Measurements from ENCODE around the gene SERPINE3.

SERPINE3 gene

DNA sequence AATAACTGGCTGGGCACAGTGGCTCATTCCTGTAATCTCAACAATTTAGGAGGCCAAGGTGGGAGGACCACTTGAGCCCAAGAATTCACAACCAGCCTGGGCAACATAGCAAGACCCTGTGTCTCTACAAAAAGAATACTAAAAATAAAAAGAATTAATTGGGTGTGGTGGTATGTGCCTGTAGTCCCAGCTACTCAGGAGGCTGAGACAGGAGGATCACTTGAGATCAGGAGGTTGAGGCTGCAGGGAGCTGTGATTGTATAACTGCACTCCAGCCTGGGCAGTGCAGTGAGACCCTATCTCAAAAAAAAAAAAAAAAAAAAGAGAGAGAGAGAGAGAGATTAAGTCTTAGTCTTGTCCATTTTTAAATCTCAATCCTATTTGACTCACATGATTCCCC lies 35.6 kb upstream of the SERPINE3 start (continued):
- TF ChIP-seq, protein P1, sequence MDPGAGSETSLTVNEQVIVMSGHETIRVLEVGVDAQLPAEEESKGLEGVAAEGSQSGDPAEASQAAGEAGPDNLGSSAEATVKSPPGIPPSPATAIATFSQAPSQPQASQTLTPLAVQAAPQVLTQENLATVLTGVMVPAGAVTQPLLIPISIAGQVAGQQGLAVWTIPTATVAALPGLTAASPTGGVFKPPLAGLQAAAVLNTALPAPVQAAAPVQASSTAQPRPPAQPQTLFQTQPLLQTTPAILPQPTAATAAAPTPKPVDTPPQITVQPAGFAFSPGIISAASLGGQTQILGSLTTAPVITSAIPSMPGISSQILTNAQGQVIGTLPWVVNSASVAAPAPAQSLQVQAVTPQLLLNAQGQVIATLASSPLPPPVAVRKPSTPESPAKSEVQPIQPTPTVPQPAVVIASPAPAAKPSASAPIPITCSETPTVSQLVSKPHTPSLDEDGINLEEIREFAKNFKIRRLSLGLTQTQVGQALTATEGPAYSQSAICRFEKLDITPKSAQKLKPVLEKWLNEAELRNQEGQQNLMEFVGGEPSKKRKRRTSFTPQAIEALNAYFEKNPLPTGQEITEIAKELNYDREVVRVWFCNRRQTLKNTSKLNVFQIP (CRISPR knock-in tag; IDR thresholded peaks at IDR 0.05; ENCODE audit: borderline replicate concordance, low read depth) = no peak
- no peak for TF ChIP-seq ESRRG (CRISPR knock-in tag; IDR thresholded peaks at IDR 0.05)

DNA sequence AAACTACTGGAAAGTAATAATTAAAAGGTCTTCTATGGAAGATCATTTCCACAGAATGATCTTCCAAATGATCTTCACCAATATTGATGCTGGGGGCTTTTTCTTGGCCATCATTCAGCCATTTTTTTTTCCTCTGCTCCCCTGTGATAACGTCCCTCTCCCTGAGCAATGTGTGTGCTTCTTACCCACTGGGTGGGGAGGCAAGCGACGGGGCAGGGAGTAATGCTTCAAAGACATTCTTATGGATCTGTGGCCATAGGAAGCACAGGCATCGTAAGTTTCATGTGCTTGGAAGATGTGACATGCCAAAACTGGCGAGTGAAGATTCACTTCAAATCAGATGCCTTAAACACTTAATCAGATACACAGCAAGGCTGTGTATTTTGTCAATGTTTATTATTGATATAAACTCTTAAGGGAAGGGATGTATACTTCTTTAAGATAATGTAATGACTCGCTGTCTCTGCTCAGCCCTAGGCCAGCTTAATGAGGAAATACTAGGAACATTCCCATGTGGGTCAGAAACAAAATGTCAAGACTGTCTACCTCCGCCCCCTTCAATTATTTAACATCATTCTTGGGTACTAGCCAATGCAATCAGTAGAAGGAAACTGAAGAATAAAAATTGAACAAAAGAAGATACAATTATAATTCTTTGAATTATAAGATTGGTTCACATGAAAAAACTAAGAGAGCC lies 34.1 kb upstream of the SERPINE3 start:
- no peak for TF ChIP-seq ARNTL (CRISPR knock-in tag; IDR thresholded peaks at IDR 0.05; ENCODE audit: borderline replicate concordance, low read depth)
- TF ChIP-seq GLIS3 (CRISPR knock-in tag; IDR thresholded peaks at IDR 0.05) = no peak
- TF ChIP-seq, protein P2, sequence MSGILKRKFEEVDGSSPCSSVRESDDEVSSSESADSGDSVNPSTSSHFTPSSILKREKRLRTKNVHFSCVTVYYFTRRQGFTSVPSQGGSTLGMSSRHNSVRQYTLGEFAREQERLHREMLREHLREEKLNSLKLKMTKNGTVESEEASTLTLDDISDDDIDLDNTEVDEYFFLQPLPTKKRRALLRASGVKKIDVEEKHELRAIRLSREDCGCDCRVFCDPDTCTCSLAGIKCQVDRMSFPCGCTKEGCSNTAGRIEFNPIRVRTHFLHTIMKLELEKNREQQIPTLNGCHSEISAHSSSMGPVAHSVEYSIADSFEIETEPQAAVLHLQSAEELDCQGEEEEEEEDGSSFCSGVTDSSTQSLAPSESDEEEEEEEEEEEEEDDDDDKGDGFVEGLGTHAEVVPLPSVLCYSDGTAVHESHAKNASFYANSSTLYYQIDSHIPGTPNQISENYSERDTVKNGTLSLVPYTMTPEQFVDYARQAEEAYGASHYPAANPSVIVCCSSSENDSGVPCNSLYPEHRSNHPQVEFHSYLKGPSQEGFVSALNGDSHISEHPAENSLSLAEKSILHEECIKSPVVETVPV (CRISPR knock-in tag; IDR thresholded peaks at IDR 0.05) = no peak
- TF ChIP-seq ESRRG (CRISPR knock-in tag; IDR thresholded peaks at IDR 0.05) = no peak
- TF ChIP-seq ZNF70 (CRISPR knock-in tag; IDR thresholded peaks at IDR 0.05) = no peak
- no peak for TF ChIP-seq ZNF8 (CRISPR knock-in tag; IDR thresholded peaks at IDR 0.05)
- TF ChIP-seq TOX (CRISPR knock-in tag; IDR thresholded peaks at IDR 0.05; ENCODE audit: borderline replicate concordance) = no peak
- no peak for TF ChIP-seq BACH2 (CRISPR knock-in tag; IDR thresholded peaks at IDR 0.05; ENCODE audit: borderline replicate concordance)
- no peak for TF ChIP-seq ZC3H10 (CRISPR knock-in tag; IDR thresholded peaks at IDR 0.05)
- TF ChIP-seq ISL1 (CRISPR knock-in tag; IDR thresholded peaks at IDR 0.05) = no peak
- TF ChIP-seq OSR1 (CRISPR knock-in tag; IDR thresholded peaks at IDR 0.05) = no peak
- TF ChIP-seq CSDC2 (CRISPR knock-in tag; IDR thresholded peaks at IDR 0.05) = no peak
- TF ChIP-seq, protein P3, sequence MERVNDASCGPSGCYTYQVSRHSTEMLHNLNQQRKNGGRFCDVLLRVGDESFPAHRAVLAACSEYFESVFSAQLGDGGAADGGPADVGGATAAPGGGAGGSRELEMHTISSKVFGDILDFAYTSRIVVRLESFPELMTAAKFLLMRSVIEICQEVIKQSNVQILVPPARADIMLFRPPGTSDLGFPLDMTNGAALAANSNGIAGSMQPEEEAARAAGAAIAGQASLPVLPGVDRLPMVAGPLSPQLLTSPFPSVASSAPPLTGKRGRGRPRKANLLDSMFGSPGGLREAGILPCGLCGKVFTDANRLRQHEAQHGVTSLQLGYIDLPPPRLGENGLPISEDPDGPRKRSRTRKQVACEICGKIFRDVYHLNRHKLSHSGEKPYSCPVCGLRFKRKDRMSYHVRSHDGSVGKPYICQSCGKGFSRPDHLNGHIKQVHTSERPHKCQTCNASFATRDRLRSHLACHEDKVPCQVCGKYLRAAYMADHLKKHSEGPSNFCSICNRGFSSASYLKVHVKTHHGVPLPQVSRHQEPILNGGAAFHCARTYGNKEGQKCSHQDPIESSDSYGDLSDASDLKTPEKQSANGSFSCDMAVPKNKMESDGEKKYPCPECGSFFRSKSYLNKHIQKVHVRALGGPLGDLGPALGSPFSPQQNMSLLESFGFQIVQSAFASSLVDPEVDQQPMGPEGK (CRISPR knock-in tag; IDR thresholded peaks at IDR 0.05; ENCODE audit: borderline replicate concordance) = no peak
- TF ChIP-seq, protein P4, sequence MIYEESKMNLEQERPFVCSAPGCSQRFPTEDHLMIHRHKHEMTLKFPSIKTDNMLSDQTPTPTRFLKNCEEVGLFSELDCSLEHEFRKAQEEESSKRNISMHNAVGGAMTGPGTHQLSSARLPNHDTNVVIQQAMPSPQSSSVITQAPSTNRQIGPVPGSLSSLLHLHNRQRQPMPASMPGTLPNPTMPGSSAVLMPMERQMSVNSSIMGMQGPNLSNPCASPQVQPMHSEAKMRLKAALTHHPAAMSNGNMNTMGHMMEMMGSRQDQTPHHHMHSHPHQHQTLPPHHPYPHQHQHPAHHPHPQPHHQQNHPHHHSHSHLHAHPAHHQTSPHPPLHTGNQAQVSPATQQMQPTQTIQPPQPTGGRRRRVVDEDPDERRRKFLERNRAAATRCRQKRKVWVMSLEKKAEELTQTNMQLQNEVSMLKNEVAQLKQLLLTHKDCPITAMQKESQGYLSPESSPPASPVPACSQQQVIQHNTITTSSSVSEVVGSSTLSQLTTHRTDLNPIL (CRISPR knock-in tag; IDR thresholded peaks at IDR 0.05; ENCODE audit: low read depth) = no peak
- TF ChIP-seq, protein P1 (CRISPR knock-in tag; IDR thresholded peaks at IDR 0.05; ENCODE audit: borderline replicate concordance, low read depth) = no peak
- TF ChIP-seq PPARA (CRISPR knock-in tag; IDR thresholded peaks at IDR 0.05; ENCODE audit: borderline replicate concordance) = no peak
- no peak for ATAC-seq

DNA sequence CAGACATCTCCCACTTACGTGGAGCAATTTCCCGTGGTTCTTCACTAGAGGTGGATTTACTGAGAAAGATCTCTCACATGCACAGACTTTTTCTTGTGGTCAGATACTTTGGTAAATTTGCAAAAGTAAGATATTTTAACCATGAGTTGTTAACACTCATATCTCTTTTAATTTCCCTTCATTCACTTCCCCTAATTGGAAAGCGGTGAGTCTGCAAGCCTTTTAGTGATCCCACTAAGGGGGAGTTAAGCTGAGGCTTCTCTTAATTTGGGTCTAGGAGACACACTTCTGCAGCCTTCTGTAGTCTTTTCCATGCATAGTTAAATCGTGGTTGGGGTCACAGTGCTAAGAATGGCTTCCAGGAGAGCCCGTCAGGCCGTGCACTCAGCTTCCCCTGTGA lies 30.7 kb upstream of the SERPINE3 start:
- ATAC-seq = no peak
- TF ChIP-seq ZC3H10 (CRISPR knock-in tag; IDR thresholded peaks at IDR 0.05) = no peak
- no peak for TF ChIP-seq GLIS3 (CRISPR knock-in tag; IDR thresholded peaks at IDR 0.05)
- no peak for TF ChIP-seq OSR1 (CRISPR knock-in tag; IDR thresholded peaks at IDR 0.05)
- TF ChIP-seq, protein P2 (CRISPR knock-in tag; IDR thresholded peaks at IDR 0.05) = no peak
- TF ChIP-seq TCF4 (CRISPR knock-in tag; IDR thresholded peaks at IDR 0.05; ENCODE audit: borderline replicate concordance) = no peak
- no peak for TF ChIP-seq PPARA (CRISPR knock-in tag; IDR thresholded peaks at IDR 0.05; ENCODE audit: borderline replicate concordance)
- no peak for TF ChIP-seq CSDC2 (CRISPR knock-in tag; IDR thresholded peaks at IDR 0.05)
- no peak for TF ChIP-seq ESRRG (CRISPR knock-in tag; IDR thresholded peaks at IDR 0.05)
- no peak for TF ChIP-seq RARB (CRISPR knock-in tag; IDR thresholded peaks at IDR 0.05)
- no peak for TF ChIP-seq ZNF565 (CRISPR knock-in tag; conservative IDR thresholded peaks at IDR 0.05; ENCODE audit: low read depth)
- no peak for TF ChIP-seq ISL1 (CRISPR knock-in tag; IDR thresholded peaks at IDR 0.05)
- TF ChIP-seq TOX (CRISPR knock-in tag; IDR thresholded peaks at IDR 0.05; ENCODE audit: borderline replicate concordance) = no peak
- TF ChIP-seq ZNF8 (CRISPR knock-in tag; IDR thresholded peaks at IDR 0.05) = no peak

All from SK-N-SH treated with all-trans-retinoic acid at 6 μM for 48 hours (cell line).